Thyroid gland (tissue), 4 donors: ENCODE measurements around the gene UBE2D1. TPM values are rescaled to one million over a fixed set of nuclear protein-coding genes. Genes with fewer than 3 reads are reported as not detected.

Experiments
- DNase-seq, 2 donors: peaks; one replicate each; pipeline ENCODE4 v3.0.0-alpha.2; 2019
- H3K27ac ChIP-seq, 3 donors: fragments of 200-600 bp; sonication (generic); 1 replicate in 2 of 3; 2 replicates in 1 of 3; pipeline ENCODE4 v1.5.1; 2016 to 2019; ENCODE audit warnings: mild to moderate bottlenecking in 1 of 3, moderate library complexity in 1 of 3
- H3K27me3 ChIP-seq: fragments of 200-600 bp; sonication (generic); one replicate; pipeline ENCODE4 v1.5.1; 2019
- H3K36me3 ChIP-seq, 2 donors: fragments of 200-600 bp; sonication (generic); one replicate each; pipeline ENCODE4 v1.5.1; 2016 to 2019
- H3K4me1 ChIP-seq, 2 donors: fragments of 200-600 bp; sonication (generic); one replicate each; pipeline ENCODE4 v1.5.1; 2017 to 2019
- H3K4me3 ChIP-seq, 3 donors: fragments of 200-600 bp; sonication (generic); replicated peaks in 1 of 3; 1 replicate in 2 of 3; 2 replicates in 1 of 3; pipeline ENCODE4 v1.5.1; 2016; ENCODE audit warnings: mild to moderate bottlenecking in 1 of 3
- H3K9me3 ChIP-seq: fragments of 200-600 bp; sonication (generic); one replicate; pipeline ENCODE4 v1.5.1; 2017
- CTCF ChIP-seq, 6 experiments: fragments of 200-600 bp in 3 of 6; fragments of 450-650 bp in 3 of 6; sonication (generic) in 3 of 6; IDR thresholded peaks; one replicate each; pipeline ENCODE4 v1.5.1; 2016 to 2019; ENCODE audit warnings: antibody characterized with exemption in 6 of 6, mild to moderate bottlenecking in 2 of 6, inconsistent platforms in 1 of 6, moderate library complexity in 1 of 6
- POLR2A ChIP-seq, 2 donors: fragments of 450-650 bp; IDR thresholded peaks; one replicate each; pipeline ENCODE4 v1.6.1; 2017; ENCODE audit warnings: antibody characterized with exemption in 2 of 2, mild to moderate bottlenecking in 2 of 2, moderate library complexity in 1 of 2
- WGBS, 2 donors: methylation state at CpG; one replicate each; pipeline ENCODE4 v1.1.5; 2017; 5-methylcytosine and 5-hydroxymethylcytosine counted together
- intact Hi-C: fragments of 100-400 bp; cut with DNase I; formaldehyde crosslinking; loops from one replicate; pipeline ENCODE4 v1.15.1; 2023
- total RNA-seq, 4 donors: library from RNA; depleted of rRNA; stranded (reverse); fragments of >200 nt; gene quantifications; one replicate each; pipeline ENCODE4 v1.2.3, GENCODE V29; 2016

Gene UBE2D1
- 10 to 100 TPM; 11.3 to 25.4 (median 18.7) TPM for total RNA-seq

- no peaks in the 10 kb centered on the region for H3K36me3 ChIP-seq
- peaks cover 0 to 8% of the 10 kb centered on the region in 2 donors for H3K4me1 ChIP-seq
- WGBS, 2 donors, result 0% methylated on average over 8 to 13 of the region's 49 CpGs
- no peaks in the 10 kb centered on the region for H3K27me3 ChIP-seq
- H3K4me3 ChIP-seq, result peak within 1 kb of the TSS; percentile 34 to 87 (median 56)
- TF ChIP-seq POLR2A (IDR thresholded peaks at IDR 0.05), result peak; percentile 53 to 91
- TF ChIP-seq CTCF (IDR thresholded peaks at IDR 0.05), result peak in 3 of 6 experiments; percentile 17 to 32 (median 25)
- intact Hi-C loops, result no loop called here
- H3K9me3 ChIP-seq, result no peaks in the 10 kb centered on the region
- DNase-seq, result peak; percentile 93
- peak within 1 kb of the TSS in 2 of 3 donors; percentile 46 to 73 for H3K27ac ChIP-seq
Measured at GRCh38 chr10:58334817-58335305, at the start of gene UBE2D1. Gene UBE2D1 (plus strand): TSS chr10:58335006. CDS start chr10:58335202, 196 bp downstream.

GRCh38 chr10:58291538-58292174, 43.1 kb upstream of the UBE2D1 start:
- DNase-seq, result peak in 1 of 2 donors; percentile 6
- WGBS, 2 donors, result 79% methylated on average over 5 of the region's 5 CpGs

GRCh38 chr10:58293989-58294388, 40.8 kb upstream of the UBE2D1 start:
- no peak for DNase-seq
- Histone ChIP-seq H3K4me1 (no peaks in the 10 kb centered on the region), H3K27ac (no peak overlapping the region), H3K27me3 (no peaks in the 10 kb centered on the region), H3K4me3 (no peak overlapping the region), H3K9me3 (no peaks in the 10 kb centered on the region), H3K36me3 (no peaks in the 10 kb centered on the region)
- TF ChIP-seq CTCF (IDR thresholded peaks at IDR 0.05) (no peak), POLR2A (IDR thresholded peaks at IDR 0.05) (no peak)
- WGBS, 2 donors, result 79 to 80% methylated on average over 5 of the region's 5 CpGs
- intact Hi-C loops, result loop anchor here (5.0 kb wide), 1 partner anchor 112 kb away; no protein-coding TSS in a partner anchor

More at GRCh38 chr10:58291538-58292174, 43.1 kb upstream of the UBE2D1 start:
- intact Hi-C loops, result loop anchor here (5.0 kb wide), 1 partner anchor 109 kb away; no protein-coding TSS in a partner anchor
- TF ChIP-seq CTCF (IDR thresholded peaks at IDR 0.05) (peak in 5 of 6 experiments; percentile 14 to 69 (median 55)), POLR2A (IDR thresholded peaks at IDR 0.05) (no peak)
- Histone ChIP-seq H3K4me3 (no peak overlapping the region), H3K9me3 (no peaks in the 10 kb centered on the region), H3K36me3 (no peaks in the 10 kb centered on the region), H3K27me3 (no peaks in the 10 kb centered on the region), H3K4me1 (no peaks in the 10 kb centered on the region), H3K27ac (no peak overlapping the region)

- no peak overlapping the region for H3K27ac ChIP-seq
- TF ChIP-seq CTCF (IDR thresholded peaks at IDR 0.05), result peak; percentile 16 to 73 (median 54)
- no peak for TF ChIP-seq POLR2A (IDR thresholded peaks at IDR 0.05)
- intact Hi-C loops, result no loop called here
- peak; percentile 46 to 48 for DNase-seq
- 13 to 16% methylated on average over 4 of the region's 4 CpGs for WGBS, 2 donors
- no peaks in the 10 kb centered on the region for H3K9me3 ChIP-seq
- no peaks in the 10 kb centered on the region for H3K4me1 ChIP-seq
- H3K4me3 ChIP-seq, result no peak overlapping the region
- H3K27me3 ChIP-seq, result no peaks in the 10 kb centered on the region
- no peaks in the 10 kb centered on the region for H3K36me3 ChIP-seq
Measured at GRCh38 chr10:58299580-58299979, 35.2 kb upstream of the UBE2D1 start.

DNA sequence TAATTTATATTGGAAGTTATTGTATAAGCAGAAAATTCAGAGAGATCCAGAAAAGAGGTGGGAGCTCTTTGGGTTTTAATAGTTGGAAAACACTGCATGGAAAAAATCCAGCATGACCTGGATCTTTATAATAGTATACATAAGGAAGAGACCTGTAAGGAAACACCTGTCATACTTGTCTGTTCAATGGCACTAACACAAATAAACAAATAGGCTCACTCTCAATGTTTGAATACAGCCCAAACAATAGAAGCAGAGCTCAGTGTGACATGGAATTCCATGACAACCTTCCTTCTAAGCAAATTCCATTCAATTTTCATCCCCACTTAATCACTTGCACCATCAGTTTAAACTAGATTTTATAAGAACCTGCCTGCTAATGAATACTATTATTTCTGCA, 34.1 kb upstream of the UBE2D1 start:
- intact Hi-C loops, result loop anchor here (10.0 kb wide), 1 partner anchor 74 kb away; no protein-coding TSS in a partner anchor
- H3K27me3 ChIP-seq, result no peaks in the 10 kb centered on the region
- H3K4me3 ChIP-seq, result no peak overlapping the region
- TF ChIP-seq POLR2A (IDR thresholded peaks at IDR 0.05) (no peak), CTCF (IDR thresholded peaks at IDR 0.05) (no peak)
- H3K27ac ChIP-seq, result no peak overlapping the region
- no peak for DNase-seq
- no peaks in the 10 kb centered on the region for H3K4me1 ChIP-seq
- no peaks in the 10 kb centered on the region for H3K36me3 ChIP-seq
- no peaks in the 10 kb centered on the region for H3K9me3 ChIP-seq
